ENCODE results near the gene DISC1.

DNA sequence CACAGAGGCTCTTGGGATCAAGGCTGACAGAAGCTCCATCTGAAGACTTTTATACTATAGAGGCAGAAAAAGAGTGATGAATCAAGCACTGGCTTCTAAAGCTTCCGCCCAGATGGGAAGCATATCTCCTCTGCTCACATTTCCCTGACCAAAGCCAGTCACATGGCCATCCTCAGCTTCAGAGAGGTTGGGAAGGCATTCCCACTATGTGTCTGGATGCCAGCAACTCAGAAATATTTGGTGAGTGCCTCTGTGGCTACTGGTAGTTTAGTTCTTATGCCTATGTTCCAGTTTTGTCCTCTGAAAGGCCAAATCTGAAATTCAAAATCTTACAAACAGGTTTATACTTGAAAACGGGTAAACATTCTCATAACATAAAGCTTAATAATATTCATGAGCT, 9.9 kb upstream of the DISC1 start:
- TF ChIP-seq CTCF (conservative IDR thresholded peaks at IDR 0.05; ENCODE audit: low read depth, low read length) = no peak
- TF ChIP-seq EZH2 (IDR thresholded peaks at IDR 0.05; ENCODE audit: borderline replicate concordance, low read depth, low read length, poor library complexity, severe bottlenecking) = no peak
